Upper lobe of left lung (tissue), 4 donors: Measurements from ENCODE around the gene LPAR3.

Experiments
- POLR2A ChIP-seq, 4 donors: fragments of 450-650 bp; IDR thresholded peaks; one replicate each; pipeline ENCODE4 v1.5.1; 2016 to 2017; ENCODE audit warnings: antibody characterized with exemption in 4 of 4, mild to moderate bottlenecking in 2 of 4
- POLR2AphosphoS5 ChIP-seq, 2 donors: sonication (generic); formaldehyde crosslinking; IDR thresholded peaks; one replicate each; pipeline ENCODE4 v1.5.1; 2017; ENCODE audit warnings: antibody characterized with exemption in 2 of 2
- TF ChIP-seq, protein P1 (sequence below), 6 experiments: fragments of 450-650 bp in 4 of 6; fragments of 200-600 bp in 2 of 6; sonication (generic) in 2 of 6; IDR thresholded peaks; one replicate each; pipeline ENCODE4 v1.5.1; 2016 to 2019; ENCODE audit warnings: antibody characterized with exemption in 6 of 6

DNA sequence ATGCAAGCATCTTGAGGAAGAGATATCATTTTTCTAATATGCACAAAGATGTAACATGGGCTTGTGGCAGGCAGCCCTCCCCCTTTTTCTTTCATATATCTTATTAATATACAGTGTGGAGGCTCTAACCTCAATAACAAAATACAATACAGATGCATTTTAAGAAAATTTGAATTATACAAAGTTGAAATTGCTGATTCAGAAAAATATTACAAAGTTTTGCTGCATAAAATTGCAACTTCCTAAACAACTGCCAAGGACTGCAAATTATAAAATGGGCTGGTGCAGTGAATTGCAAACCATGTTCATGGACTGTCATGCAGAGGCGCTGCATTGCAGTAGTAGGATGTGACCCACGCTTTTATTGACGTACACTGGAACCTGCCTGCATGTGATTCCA is 84.0 kb downstream of the LPAR3 start:
- TF ChIP-seq, protein P1, sequence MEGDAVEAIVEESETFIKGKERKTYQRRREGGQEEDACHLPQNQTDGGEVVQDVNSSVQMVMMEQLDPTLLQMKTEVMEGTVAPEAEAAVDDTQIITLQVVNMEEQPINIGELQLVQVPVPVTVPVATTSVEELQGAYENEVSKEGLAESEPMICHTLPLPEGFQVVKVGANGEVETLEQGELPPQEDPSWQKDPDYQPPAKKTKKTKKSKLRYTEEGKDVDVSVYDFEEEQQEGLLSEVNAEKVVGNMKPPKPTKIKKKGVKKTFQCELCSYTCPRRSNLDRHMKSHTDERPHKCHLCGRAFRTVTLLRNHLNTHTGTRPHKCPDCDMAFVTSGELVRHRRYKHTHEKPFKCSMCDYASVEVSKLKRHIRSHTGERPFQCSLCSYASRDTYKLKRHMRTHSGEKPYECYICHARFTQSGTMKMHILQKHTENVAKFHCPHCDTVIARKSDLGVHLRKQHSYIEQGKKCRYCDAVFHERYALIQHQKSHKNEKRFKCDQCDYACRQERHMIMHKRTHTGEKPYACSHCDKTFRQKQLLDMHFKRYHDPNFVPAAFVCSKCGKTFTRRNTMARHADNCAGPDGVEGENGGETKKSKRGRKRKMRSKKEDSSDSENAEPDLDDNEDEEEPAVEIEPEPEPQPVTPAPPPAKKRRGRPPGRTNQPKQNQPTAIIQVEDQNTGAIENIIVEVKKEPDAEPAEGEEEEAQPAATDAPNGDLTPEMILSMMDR (IDR thresholded peaks at IDR 0.05): no peak
- TF ChIP-seq POLR2A (IDR thresholded peaks at IDR 0.05): no peak
- TF ChIP-seq POLR2AphosphoS5 (IDR thresholded peaks at IDR 0.05): no peak
